GM12878 (cell line): ENCODE measurements around the gene MGA. TPM values are rescaled to one million over a fixed set of nuclear protein-coding genes. Genes with fewer than 3 reads are reported as not detected.

Experiments used
- ATAC-seq: fragments of 200-7000 bp; cut with Tn5 transposase; 3 replicates; pipeline ENCODE4 v1.9.1; 2020; ENCODE audit warnings: mild to moderate bottlenecking, moderate library complexity
- BruUV-seq: library from RNA; stranded (reverse); fragments of 400-500 nt; replicated peaks from 2 replicates; lab custom pipeline; 2021; lab: Mats Ljungman, UMichigan
- CTCF ChIA-PET: fragments of 300-600 bp; sonication (Branson Sonifier 250); formaldehyde crosslinking; extraction: SDS; loops from one replicate; lab custom pipeline; 2021; ENCODE audit warnings: inconsistent platforms; lab: Yijun Ruan, JAX
- POLR2A ChIA-PET: fragments of 350-600 bp; formaldehyde crosslinking; extraction: SDS; loops from one replicate; lab custom pipeline; 2021; ENCODE audit warnings: inconsistent platforms; lab: Charles Lee
- RAD21 ChIA-PET: fragments of 300-600 bp; sonication (Branson Sonifier 250); formaldehyde crosslinking; loops from one replicate; lab custom pipeline; 2023; ENCODE audit warnings: antibody characterized with exemption; ENCODE audit not compliant: unreplicated experiment; lab: Charles Lee
- SMC1A ChIA-PET: fragments of 300-600 bp; sonication (Branson Sonifier 250); formaldehyde crosslinking; loops from one replicate; lab custom pipeline; 2023; ENCODE audit not compliant: unreplicated experiment, uncharacterized antibody; lab: Charles Lee
- DNase-seq: peaks from one replicate; pipeline ENCODE4 v3.0.0-alpha.2; 2011; ENCODE audit warnings: low read depth, low spot score
- FAIRE-seq: peaks from 3 replicates; lab custom pipeline; 2011; peaks lifted over from hg19 to GRCh38; lab: Jason Lieb, UNC
- H2AFZ ChIP-seq: 2 replicates; pipeline ENCODE4 v1.6.0; 2011; ENCODE audit warnings: low read depth, low read length, control low read depth; ENCODE audit not compliant: control insufficient read depth
- H3K27ac ChIP-seq: 2 replicates; pipeline ENCODE4 v1.5.1; 2011; ENCODE audit warnings: control low read depth; ENCODE audit not compliant: control insufficient read depth, insufficient read depth
- H3K27me3 ChIP-seq, 2 experiments: replicated peaks in 1 of 2; 2 replicates each; pipeline versions ENCODE4 v1.6.0 to v1.6.1; 2011; ENCODE audit warnings: low read length in 1 of 2; ENCODE audit not compliant: control insufficient read depth in 2 of 2, insufficient read depth in 2 of 2
- H3K36me3 ChIP-seq, 2 experiments: 2 replicates each; pipeline ENCODE4 v1.5.1; 2011; ENCODE audit warnings: low read length in 1 of 2; ENCODE audit not compliant: control insufficient read depth in 2 of 2, insufficient read depth in 2 of 2
- H3K4me1 ChIP-seq: 2 replicates; pipeline ENCODE4 v1.6.1; 2011; ENCODE audit warnings: mild to moderate bottlenecking, low read length, moderate library complexity, mixed read lengths; ENCODE audit not compliant: control insufficient read depth, insufficient read depth
- H3K4me2 ChIP-seq: 2 replicates; pipeline ENCODE4 v1.6.0; 2011; ENCODE audit warnings: control low read depth; ENCODE audit not compliant: control insufficient read depth, insufficient read depth
- H3K4me3 ChIP-seq: fragments of 200-600 bp; sonication (generic); 2 replicates; pipeline ENCODE4 v1.5.1; 2016
- H3K79me2 ChIP-seq: 2 replicates; pipeline ENCODE4 v1.6.0; 2011; ENCODE audit warnings: low read length; ENCODE audit not compliant: control insufficient read depth, insufficient read depth
- H3K9ac ChIP-seq: 2 replicates; pipeline ENCODE4 v1.8.0; 2011; ENCODE audit warnings: low read length, control low read depth, mixed read lengths; ENCODE audit not compliant: control insufficient read depth, insufficient read depth
- H3K9me3 ChIP-seq: replicated peaks from 3 replicates; pipeline ENCODE4 v1.5.1; 2011; ENCODE audit warnings: mild to moderate bottlenecking, low read length; ENCODE audit not compliant: control insufficient read depth, insufficient read depth
- H4K20me1 ChIP-seq: 2 replicates; pipeline ENCODE4 v1.6.0; 2011; ENCODE audit not compliant: control insufficient read depth, insufficient read depth
- BACH1 ChIP-seq: fragments of 450-650 bp; IDR thresholded peaks from 2 replicates; pipeline ENCODE4 v1.6.1; 2017; ENCODE audit warnings: mild to moderate bottlenecking, borderline replicate concordance
- EED ChIP-seq: sonication (generic); IDR thresholded peaks from 2 replicates; pipeline ENCODE4 v1.6.1; 2016; ENCODE audit warnings: antibody characterized with exemption, low read depth
- FOXM1 ChIP-seq: IDR thresholded peaks from 2 replicates; pipeline ENCODE4 v1.6.1; 2012; ENCODE audit warnings: low read depth, mild to moderate bottlenecking, inconsistent platforms, low read length, moderate library complexity
- GABPA ChIP-seq: IDR thresholded peaks from 2 replicates; pipeline ENCODE4 v1.6.1; 2014; ENCODE audit warnings: antibody characterized with exemption, low read depth, mild to moderate bottlenecking, inconsistent platforms
- HDAC6 ChIP-seq: fragments of 200-600 bp; sonication (generic); IDR thresholded peaks from one replicate; pipeline ENCODE4 v1.8.0; 2017; ENCODE audit warnings: antibody characterized with exemption; ENCODE audit not compliant: unreplicated experiment
- MYC ChIP-seq: IDR thresholded peaks from 2 replicates; pipeline ENCODE4 v1.6.1; 2011; ENCODE audit warnings: mild to moderate bottlenecking, low read length, moderate library complexity, inconsistent platforms; ENCODE audit not compliant: insufficient read depth, insufficient replicate concordance, insufficient read length, severe bottlenecking
- NR2C1 ChIP-seq: fragments of 450-650 bp; IDR thresholded peaks from 2 replicates; pipeline ENCODE4 v1.6.1; 2017; ENCODE audit warnings: antibody characterized with exemption, mild to moderate bottlenecking, moderate library complexity
- NR2F1 ChIP-seq: fragments of 450-650 bp; conservative IDR thresholded peaks from 2 replicates; pipeline ENCODE4 v1.6.1; 2017; ENCODE audit warnings: mild to moderate bottlenecking
- WGBS: methylation state at CpG from one replicate; pipeline ENCODE4 v1.1.6; 2016; ENCODE audit warnings: low lambda C conversion rate; ENCODE audit not compliant: insufficient replicate concordance, insufficient coverage; ENCODE audit errors: missing lambda C conversion rate; 5-methylcytosine and 5-hydroxymethylcytosine counted together
- in situ Hi-C: fragments of 300-500 bp; cut with MboI; formaldehyde crosslinking; loops from 9 replicates; pipeline ENCODE4 v1.14.3; 2018; ENCODE audit warnings: mixed read lengths
- intact Hi-C: fragments of 100-400 bp; cut with micrococcal nuclease; formaldehyde crosslinking; loops from one replicate; pipeline ENCODE4 v1.14.2; 2022; ENCODE audit not compliant: unreplicated experiment
- polyA plus RNA-seq, 11 experiments: library from polyadenylated mRNA; depleted of rRNA in 4 of 11; unstranded in 6 of 11; stranded (reverse) in 5 of 11; fragments of >200 nt; fragmentation: Nextera tagmentation in 4 of 11; fragmentation: Illumina TruSeq in 1 of 11; extraction: Ambion mirVana in 4 of 11; extraction: Trizol in 1 of 11; gene quantifications; 1 replicate in 1 of 11; 2 replicates in 10 of 11; pipeline versions ENCODE4 v1.2.1 to v1.2.3, GENCODE V29; 2011 to 2016; ENCODE audit warnings: inconsistent platforms in 2 of 11, missing spikeins in 2 of 11, low read depth in 1 of 11
- total RNA-seq, 4 experiments: library from RNA; depleted of rRNA in 3 of 4; stranded (reverse); fragments of >200 nt in 3 of 4; fragmentation: Illumina TruSeq in 1 of 4; extraction: Trizol in 1 of 4; gene quantifications; 2 replicates each; pipeline versions ENCODE4 v1.2.1 to v1.2.3, GENCODE V29; 2013 to 2021
- TF ChIP-seq, protein P1 (sequence below): IDR thresholded peaks from 2 replicates; pipeline ENCODE4 v1.6.1; 2012; ENCODE audit warnings: low read length, inconsistent platforms
- TF ChIP-seq, protein P2 (sequence below): fragments of 450-650 bp; IDR thresholded peaks from 2 replicates; pipeline ENCODE4 v1.6.1; 2017; ENCODE audit warnings: mild to moderate bottlenecking, moderate library complexity
- TF ChIP-seq, protein P3 (sequence below): fragments of 450-650 bp; IDR thresholded peaks from 2 replicates; pipeline ENCODE4 v1.6.1; 2016; ENCODE audit warnings: mild to moderate bottlenecking, moderate library complexity, borderline replicate concordance

Gene MGA
- total and polyA plus RNA-seq, 10 of the 15 experiments (the other 5 are each of a cell fraction or from before 2014, with no cell fraction given) = 2.6 to 29.6 (median 17.0) TPM

DNA sequence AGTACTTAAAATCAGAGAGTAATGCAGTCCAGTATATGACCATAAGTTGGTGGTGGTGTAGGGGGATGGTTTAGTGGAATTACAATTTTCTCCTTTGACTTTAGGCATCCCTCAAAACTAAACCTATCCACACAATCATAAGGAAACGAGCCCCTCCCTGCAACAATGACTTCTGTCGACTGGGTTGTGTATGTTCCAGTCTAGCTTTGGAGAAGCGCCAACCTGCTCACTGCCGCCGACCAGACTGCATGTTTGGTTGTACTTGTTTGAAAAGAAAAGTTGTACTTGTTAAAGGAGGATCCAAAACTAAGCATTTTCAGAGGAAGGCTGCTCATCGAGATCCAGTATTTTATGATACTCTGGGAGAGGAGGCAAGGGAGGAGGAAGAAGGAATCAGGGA is 52.8 kb downstream of the MGA start (continued):
- TF ChIP-seq, protein P1, sequence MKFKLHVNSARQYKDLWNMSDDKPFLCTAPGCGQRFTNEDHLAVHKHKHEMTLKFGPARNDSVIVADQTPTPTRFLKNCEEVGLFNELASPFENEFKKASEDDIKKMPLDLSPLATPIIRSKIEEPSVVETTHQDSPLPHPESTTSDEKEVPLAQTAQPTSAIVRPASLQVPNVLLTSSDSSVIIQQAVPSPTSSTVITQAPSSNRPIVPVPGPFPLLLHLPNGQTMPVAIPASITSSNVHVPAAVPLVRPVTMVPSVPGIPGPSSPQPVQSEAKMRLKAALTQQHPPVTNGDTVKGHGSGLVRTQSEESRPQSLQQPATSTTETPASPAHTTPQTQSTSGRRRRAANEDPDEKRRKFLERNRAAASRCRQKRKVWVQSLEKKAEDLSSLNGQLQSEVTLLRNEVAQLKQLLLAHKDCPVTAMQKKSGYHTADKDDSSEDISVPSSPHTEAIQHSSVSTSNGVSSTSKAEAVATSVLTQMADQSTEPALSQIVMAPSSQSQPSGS = no peak
- no peak for TF ChIP-seq BACH1
- TF ChIP-seq, protein P2, sequence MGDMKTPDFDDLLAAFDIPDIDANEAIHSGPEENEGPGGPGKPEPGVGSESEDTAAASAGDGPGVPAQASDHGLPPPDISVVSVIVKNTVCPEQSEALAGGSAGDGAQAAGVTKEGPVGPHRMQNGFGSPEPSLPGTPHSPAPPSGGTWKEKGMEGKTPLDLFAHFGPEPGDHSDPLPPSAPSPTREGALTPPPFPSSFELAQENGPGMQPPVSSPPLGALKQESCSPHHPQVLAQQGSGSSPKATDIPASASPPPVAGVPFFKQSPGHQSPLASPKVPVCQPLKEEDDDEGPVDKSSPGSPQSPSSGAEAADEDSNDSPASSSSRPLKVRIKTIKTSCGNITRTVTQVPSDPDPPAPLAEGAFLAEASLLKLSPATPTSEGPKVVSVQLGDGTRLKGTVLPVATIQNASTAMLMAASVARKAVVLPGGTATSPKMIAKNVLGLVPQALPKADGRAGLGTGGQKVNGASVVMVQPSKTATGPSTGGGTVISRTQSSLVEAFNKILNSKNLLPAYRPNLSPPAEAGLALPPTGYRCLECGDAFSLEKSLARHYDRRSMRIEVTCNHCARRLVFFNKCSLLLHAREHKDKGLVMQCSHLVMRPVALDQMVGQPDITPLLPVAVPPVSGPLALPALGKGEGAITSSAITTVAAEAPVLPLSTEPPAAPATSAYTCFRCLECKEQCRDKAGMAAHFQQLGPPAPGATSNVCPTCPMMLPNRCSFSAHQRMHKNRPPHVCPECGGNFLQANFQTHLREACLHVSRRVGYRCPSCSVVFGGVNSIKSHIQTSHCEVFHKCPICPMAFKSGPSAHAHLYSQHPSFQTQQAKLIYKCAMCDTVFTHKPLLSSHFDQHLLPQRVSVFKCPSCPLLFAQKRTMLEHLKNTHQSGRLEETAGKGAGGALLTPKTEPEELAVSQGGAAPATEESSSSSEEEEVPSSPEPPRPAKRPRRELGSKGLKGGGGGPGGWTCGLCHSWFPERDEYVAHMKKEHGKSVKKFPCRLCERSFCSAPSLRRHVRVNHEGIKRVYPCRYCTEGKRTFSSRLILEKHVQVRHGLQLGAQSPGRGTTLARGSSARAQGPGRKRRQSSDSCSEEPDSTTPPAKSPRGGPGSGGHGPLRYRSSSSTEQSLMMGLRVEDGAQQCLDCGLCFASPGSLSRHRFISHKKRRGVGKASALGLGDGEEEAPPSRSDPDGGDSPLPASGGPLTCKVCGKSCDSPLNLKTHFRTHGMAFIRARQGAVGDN = no peak

GRCh38 chr15:41714291-41714690 is 54.1 kb downstream of the MGA start:
- Histone ChIP-seq H3K4me3 (no peak overlapping the region), H3K9ac (no peak overlapping the region), H4K20me1 (no peaks in the 10 kb centered on the region; the same call in 1 of the 2 replicates), H3K4me1 (no peaks in the 10 kb centered on the region), H3K79me2 (no peaks in the 10 kb centered on the region), H3K27me3 (no peaks in the 10 kb centered on the region), H3K36me3 (peaks cover 9 to 25% of the 10 kb centered on the region in 2 experiments), H2AFZ (no peak overlapping the region), H3K9me3 (no peaks in the 10 kb centered on the region), H3K4me2 (no peak overlapping the region), H3K27ac (no peak overlapping the region)
- no TSS peak for BruUV-seq
- FAIRE-seq = peak; percentile 27
- POLR2A ChIA-PET = no interaction called here
- TF ChIP-seq EED = no peak
- TF ChIP-seq FOXM1 = no peak
- TF ChIP-seq, protein P3, sequence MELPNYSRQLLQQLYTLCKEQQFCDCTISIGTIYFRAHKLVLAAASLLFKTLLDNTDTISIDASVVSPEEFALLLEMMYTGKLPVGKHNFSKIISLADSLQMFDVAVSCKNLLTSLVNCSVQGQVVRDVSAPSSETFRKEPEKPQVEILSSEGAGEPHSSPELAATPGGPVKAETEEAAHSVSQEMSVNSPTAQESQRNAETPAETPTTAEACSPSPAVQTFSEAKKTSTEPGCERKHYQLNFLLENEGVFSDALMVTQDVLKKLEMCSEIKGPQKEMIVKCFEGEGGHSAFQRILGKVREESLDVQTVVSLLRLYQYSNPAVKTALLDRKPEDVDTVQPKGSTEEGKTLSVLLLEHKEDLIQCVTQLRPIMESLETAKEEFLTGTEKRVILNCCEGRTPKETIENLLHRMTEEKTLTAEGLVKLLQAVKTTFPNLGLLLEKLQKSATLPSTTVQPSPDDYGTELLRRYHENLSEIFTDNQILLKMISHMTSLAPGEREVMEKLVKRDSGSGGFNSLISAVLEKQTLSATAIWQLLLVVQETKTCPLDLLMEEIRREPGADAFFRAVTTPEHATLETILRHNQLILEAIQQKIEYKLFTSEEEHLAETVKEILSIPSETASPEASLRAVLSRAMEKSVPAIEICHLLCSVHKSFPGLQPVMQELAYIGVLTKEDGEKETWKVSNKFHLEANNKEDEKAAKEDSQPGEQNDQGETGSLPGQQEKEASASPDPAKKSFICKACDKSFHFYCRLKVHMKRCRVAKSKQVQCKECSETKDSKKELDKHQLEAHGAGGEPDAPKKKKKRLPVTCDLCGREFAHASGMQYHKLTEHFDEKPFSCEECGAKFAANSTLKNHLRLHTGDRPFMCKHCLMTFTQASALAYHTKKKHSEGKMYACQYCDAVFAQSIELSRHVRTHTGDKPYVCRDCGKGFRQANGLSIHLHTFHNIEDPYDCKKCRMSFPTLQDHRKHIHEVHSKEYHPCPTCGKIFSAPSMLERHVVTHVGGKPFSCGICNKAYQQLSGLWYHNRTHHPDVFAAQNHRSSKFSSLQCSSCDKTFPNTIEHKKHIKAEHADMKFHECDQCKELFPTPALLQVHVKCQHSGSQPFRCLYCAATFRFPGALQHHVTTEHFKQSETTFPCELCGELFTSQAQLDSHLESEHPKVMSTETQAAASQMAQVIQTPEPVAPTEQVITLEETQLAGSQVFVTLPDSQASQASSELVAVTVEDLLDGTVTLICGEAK = no peak
- no peak for TF ChIP-seq GABPA
- no peak for TF ChIP-seq NR2F1
- no peak for TF ChIP-seq HDAC6
- no peak for TF ChIP-seq NR2C1
- TF ChIP-seq MYC = no peak
- no peak for ATAC-seq
- DNase-seq = no peak
- CTCF ChIA-PET = interaction anchor here (0.7 to 0.9 kb wide), 2 partner anchors 17 to 111 kb away, joined by 3 read pairs; no protein-coding TSS in a partner anchor
- RAD21 ChIA-PET = interaction anchor here (1.3 kb wide), 1 partner anchor 111 kb away, joined by 3 read pairs; no protein-coding TSS in a partner anchor
- intact Hi-C loops (no loop called here), in situ Hi-C loops (no loop called here)
- WGBS = 98% methylated on average over 3 of the region's 3 CpGs
- SMC1A ChIA-PET = no interaction called here
